Measurements from ENCODE around the gene SUMF1.

The SUMF1 gene

GRCh38 chr3:4454142-4454541 is 12.9 kb downstream of the SUMF1 start:
- no peaks in the 10 kb centered on the region for H3K4me1 ChIP-seq (ENCODE audit: control insufficient read depth in 1 of 2, insufficient read depth in 2 of 2, low read length in 2 of 2)

GRCh38 chr3:4449043-4449805 is 17.8 kb downstream of the SUMF1 start:
- Histone ChIP-seq H3K27me3 (ENCODE audit: low read depth, low read length) (no peaks in the 10 kb centered on the region), H3K9me3 (ENCODE audit: control insufficient read depth in 1 of 2, low read length in 2 of 2) (no peaks in the 10 kb centered on the region), H3K4me1 (ENCODE audit: control insufficient read depth in 1 of 2, insufficient read depth in 2 of 2, low read length in 2 of 2) (no peaks in the 10 kb centered on the region), H3K27ac (ENCODE audit: low read length) (no peak overlapping the region), H3K4me3 (ENCODE audit: low read depth in 1 of 2, low read length in 2 of 2) (no peak overlapping the region), H3K36me3 (ENCODE audit: control insufficient read depth in 1 of 2, insufficient read depth in 2 of 2, low read length in 2 of 2) (peaks cover 16 to 39% of the 10 kb centered on the region in 2 donors)

More at GRCh38 chr3:4454142-4454541, 12.9 kb downstream of the SUMF1 start:
- H3K27me3 ChIP-seq (ENCODE audit: low read depth, low read length): no peaks in the 10 kb centered on the region
- no peaks in the 10 kb centered on the region for H3K9me3 ChIP-seq (ENCODE audit: control insufficient read depth in 1 of 2, low read length in 2 of 2)
- peaks cover 9 to 17% of the 10 kb centered on the region in 2 donors for H3K36me3 ChIP-seq (ENCODE audit: control insufficient read depth in 1 of 2, insufficient read depth in 2 of 2, low read length in 2 of 2)
- no peak overlapping the region for H3K27ac ChIP-seq (ENCODE audit: low read length)
- H3K4me3 ChIP-seq (ENCODE audit: low read depth in 1 of 2, low read length in 2 of 2): no peak overlapping the region

GRCh38 chr3:4448187-4448586 is 18.9 kb downstream of the SUMF1 start:
- Histone ChIP-seq H3K4me1 (ENCODE audit: control insufficient read depth in 1 of 2, insufficient read depth in 2 of 2, low read length in 2 of 2) (no peaks in the 10 kb centered on the region), H3K9me3 (ENCODE audit: control insufficient read depth in 1 of 2, low read length in 2 of 2) (no peaks in the 10 kb centered on the region), H3K27ac (ENCODE audit: low read length) (no peak overlapping the region), H3K27me3 (ENCODE audit: low read depth, low read length) (no peaks in the 10 kb centered on the region), H3K36me3 (ENCODE audit: control insufficient read depth in 1 of 2, insufficient read depth in 2 of 2, low read length in 2 of 2) (peaks cover 18 to 43% of the 10 kb centered on the region in 2 donors), H3K4me3 (ENCODE audit: low read depth in 1 of 2, low read length in 2 of 2) (no peak overlapping the region)

- Histone ChIP-seq H3K9me3 (ENCODE audit: control insufficient read depth in 1 of 2, low read length in 2 of 2) (no peaks in the 10 kb centered on the region), H3K4me1 (ENCODE audit: control insufficient read depth in 1 of 2, insufficient read depth in 2 of 2, low read length in 2 of 2) (no peaks in the 10 kb centered on the region), H3K36me3 (ENCODE audit: control insufficient read depth in 1 of 2, insufficient read depth in 2 of 2, low read length in 2 of 2) (peaks cover 18 to 39% of the 10 kb centered on the region in 2 donors), H3K27ac (ENCODE audit: low read length) (no peak overlapping the region), H3K27me3 (ENCODE audit: low read depth, low read length) (no peaks in the 10 kb centered on the region), H3K4me3 (ENCODE audit: low read depth in 1 of 2, low read length in 2 of 2) (no peak overlapping the region)
Observed at GRCh38 chr3:4447295-4447999, 19.6 kb downstream of the SUMF1 start.

GRCh38 chr3:4440951-4441350 is 26.1 kb downstream of the SUMF1 start:
- H3K27ac ChIP-seq (ENCODE audit: low read length): no peak overlapping the region
- H3K4me1 ChIP-seq (ENCODE audit: control insufficient read depth in 1 of 2, insufficient read depth in 2 of 2, low read length in 2 of 2): no peaks in the 10 kb centered on the region
- H3K4me3 ChIP-seq (ENCODE audit: low read depth in 1 of 2, low read length in 2 of 2): no peak overlapping the region
- H3K27me3 ChIP-seq (ENCODE audit: low read depth, low read length): no peaks in the 10 kb centered on the region
- peaks cover 9 to 12% of the 10 kb centered on the region in 2 donors for H3K36me3 ChIP-seq (ENCODE audit: control insufficient read depth in 1 of 2, insufficient read depth in 2 of 2, low read length in 2 of 2)
- no peaks in the 10 kb centered on the region for H3K9me3 ChIP-seq (ENCODE audit: control insufficient read depth in 1 of 2, low read length in 2 of 2)

- Histone ChIP-seq H3K36me3 (ENCODE audit: control insufficient read depth in 1 of 2, insufficient read depth in 2 of 2, low read length in 2 of 2) (peaks cover 4 to 5% of the 10 kb centered on the region in 2 donors), H3K4me1 (ENCODE audit: control insufficient read depth in 1 of 2, insufficient read depth in 2 of 2, low read length in 2 of 2) (no peaks in the 10 kb centered on the region), H3K27me3 (ENCODE audit: low read depth, low read length) (no peaks in the 10 kb centered on the region), H3K4me3 (ENCODE audit: low read depth in 1 of 2, low read length in 2 of 2) (no peak overlapping the region), H3K9me3 (ENCODE audit: control insufficient read depth in 1 of 2, low read length in 2 of 2) (no peaks in the 10 kb centered on the region), H3K27ac (ENCODE audit: low read length) (no peak overlapping the region)
Observed at GRCh38 chr3:4438296-4438695, 28.8 kb downstream of the SUMF1 start.

GRCh38 chr3:4432259-4432658 is 34.8 kb downstream of the SUMF1 start:
- Histone ChIP-seq H3K27ac (ENCODE audit: low read length) (no peak overlapping the region), H3K36me3 (ENCODE audit: control insufficient read depth in 1 of 2, insufficient read depth in 2 of 2, low read length in 2 of 2) (peaks cover 0 to 5% of the 10 kb centered on the region in 2 donors), H3K9me3 (ENCODE audit: control insufficient read depth in 1 of 2, low read length in 2 of 2) (no peaks in the 10 kb centered on the region), H3K4me3 (ENCODE audit: low read depth in 1 of 2, low read length in 2 of 2) (no peak overlapping the region), H3K4me1 (ENCODE audit: control insufficient read depth in 1 of 2, insufficient read depth in 2 of 2, low read length in 2 of 2) (peaks cover 0 to 5% of the 10 kb centered on the region in 2 donors), H3K27me3 (ENCODE audit: low read depth, low read length) (no peaks in the 10 kb centered on the region)

GRCh38 chr3:4429648-4430350 is 37.3 kb downstream of the SUMF1 start:
- Histone ChIP-seq H3K4me1 (ENCODE audit: control insufficient read depth in 1 of 2, insufficient read depth in 2 of 2, low read length in 2 of 2) (peaks cover 0 to 12% of the 10 kb centered on the region in 2 donors), H3K27ac (ENCODE audit: low read length) (no peak overlapping the region), H3K4me3 (ENCODE audit: low read depth in 1 of 2, low read length in 2 of 2) (no peak overlapping the region), H3K9me3 (ENCODE audit: control insufficient read depth in 1 of 2, low read length in 2 of 2) (no peaks in the 10 kb centered on the region), H3K27me3 (ENCODE audit: low read depth, low read length) (no peaks in the 10 kb centered on the region), H3K36me3 (ENCODE audit: control insufficient read depth in 1 of 2, insufficient read depth in 2 of 2, low read length in 2 of 2) (peaks cover 0 to 5% of the 10 kb centered on the region in 2 donors)

GRCh38 chr3:4426782-4427344 is 40.2 kb downstream of the SUMF1 start:
- H3K4me3 ChIP-seq (ENCODE audit: low read depth in 1 of 2, low read length in 2 of 2): no peak overlapping the region
- H3K27ac ChIP-seq (ENCODE audit: low read length): peak overlapping the region; percentile 22
- peaks cover 0 to 12% of the 10 kb centered on the region in 2 donors for H3K4me1 ChIP-seq (ENCODE audit: control insufficient read depth in 1 of 2, insufficient read depth in 2 of 2, low read length in 2 of 2)
- H3K9me3 ChIP-seq (ENCODE audit: control insufficient read depth in 1 of 2, low read length in 2 of 2): no peaks in the 10 kb centered on the region
- no peaks in the 10 kb centered on the region for H3K27me3 ChIP-seq (ENCODE audit: low read depth, low read length)
- H3K36me3 ChIP-seq (ENCODE audit: control insufficient read depth in 1 of 2, insufficient read depth in 2 of 2, low read length in 2 of 2): no peaks in the 10 kb centered on the region

GRCh38 chr3:4426261-4426781 is 40.7 kb downstream of the SUMF1 start:
- Histone ChIP-seq H3K27me3 (ENCODE audit: low read depth, low read length) (no peaks in the 10 kb centered on the region), H3K4me1 (ENCODE audit: control insufficient read depth in 1 of 2, insufficient read depth in 2 of 2, low read length in 2 of 2) (peaks cover 0 to 12% of the 10 kb centered on the region in 2 donors), H3K9me3 (ENCODE audit: control insufficient read depth in 1 of 2, low read length in 2 of 2) (no peaks in the 10 kb centered on the region), H3K4me3 (ENCODE audit: low read depth in 1 of 2, low read length in 2 of 2) (no peak overlapping the region), H3K27ac (ENCODE audit: low read length) (peak overlapping the region; percentile 22), H3K36me3 (ENCODE audit: control insufficient read depth in 1 of 2, insufficient read depth in 2 of 2, low read length in 2 of 2) (no peaks in the 10 kb centered on the region)

- H3K9me3 ChIP-seq (ENCODE audit: control insufficient read depth in 1 of 2, low read length in 2 of 2): no peaks in the 10 kb centered on the region
- no peaks in the 10 kb centered on the region for H3K36me3 ChIP-seq (ENCODE audit: control insufficient read depth in 1 of 2, insufficient read depth in 2 of 2, low read length in 2 of 2)
- no peaks in the 10 kb centered on the region for H3K27me3 ChIP-seq (ENCODE audit: low read depth, low read length)
- no peak overlapping the region for H3K27ac ChIP-seq (ENCODE audit: low read length)
- no peak overlapping the region for H3K4me3 ChIP-seq (ENCODE audit: low read depth in 1 of 2, low read length in 2 of 2)
- H3K4me1 ChIP-seq (ENCODE audit: control insufficient read depth in 1 of 2, insufficient read depth in 2 of 2, low read length in 2 of 2): peaks cover 0 to 12% of the 10 kb centered on the region in 2 donors
Observed at GRCh38 chr3:4425707-4426106, 41.4 kb downstream of the SUMF1 start.

All from muscle layer of duodenum (tissue), 2 donors.